CD4-positive, alpha-beta T cell treated with Interleukin-15 for 4 hours (primary cell): ENCODE measurements around the gene DLG3.
"Not testable (repeated sequence)": the region's sequence is repeated elsewhere in the genome, so short reads cannot be mapped to it uniquely, and the experiment has no call there.

Source experiments
- DNase-seq: peaks from one replicate; pipeline ENCODE4 v3.0.0-alpha.2; 2020; ENCODE audit warnings: low spot score

DLG3 gene

GRCh38 chrX:70444326-70444945 is at the start of gene DLG3:
Gene DLG3, plus strand, starts transcription at chrX:70444835. Its CDS starts 367 bp downstream, at chrX:70445202.
- DNase-seq, result peak; percentile 24

- peak; percentile 37 for DNase-seq
Observed at GRCh38 chrX:70398899-70399298, 45.7 kb upstream of the DLG3 start.

GRCh38 chrX:70400181-70400580 is 44.5 kb upstream of the DLG3 start:
- DNase-seq, result not testable (repeated sequence)

- no peak for DNase-seq
Observed at GRCh38 chrX:70402721-70403120, 41.9 kb upstream of the DLG3 start.

GRCh38 chrX:70405003-70405402 is 39.6 kb upstream of the DLG3 start:
- no peak for DNase-seq

GRCh38 chrX:70410921-70411320 is 33.7 kb upstream of the DLG3 start:
- DNase-seq, result no peak

GRCh38 chrX:70411475-70411874 is 33.2 kb upstream of the DLG3 start:
- DNase-seq, result no peak

- no peak for DNase-seq
Observed at GRCh38 chrX:70421618-70422017, 23.0 kb upstream of the DLG3 start.

GRCh38 chrX:70422851-70423341 is 21.7 kb upstream of the DLG3 start, which contains the start of gene GDPD2:
Gene GDPD2, plus strand, starts transcription at chrX:70423314. Its CDS starts 1,671 bp downstream, at chrX:70424985.
- DNase-seq, result no peak

- DNase-seq, result no peak
Observed at GRCh38 chrX:70423936-70424675, 20.5 kb upstream of the DLG3 start.

GRCh38 chrX:70424801-70425200 is 19.8 kb upstream of the DLG3 start:
- DNase-seq, result no peak

- no peak for DNase-seq
Observed at GRCh38 chrX:70426286-70427278, 18.1 kb upstream of the DLG3 start.

- no peak for DNase-seq
Observed at GRCh38 chrX:70427365-70427764, 17.3 kb upstream of the DLG3 start.

- no peak for DNase-seq
Observed at GRCh38 chrX:70429759-70430158, 14.9 kb upstream of the DLG3 start.

GRCh38 chrX:70432936-70433847 is 11.4 kb upstream of the DLG3 start:
- no peak for DNase-seq

- DNase-seq, result peak; percentile 72
Observed at GRCh38 chrX:70433848-70434351, 10.7 kb upstream of the DLG3 start.

- DNase-seq, result peak; percentile 64
Observed at GRCh38 chrX:70434352-70434866, 10.2 kb upstream of the DLG3 start.

GRCh38 chrX:70434914-70435586 is 9.6 kb upstream of the DLG3 start:
- DNase-seq, result peak; percentile 18

- DNase-seq, result no peak
Observed at GRCh38 chrX:70436343-70436742, 8.3 kb upstream of the DLG3 start.

- no peak for DNase-seq
Observed at GRCh38 chrX:70437011-70437410, 7.6 kb upstream of the DLG3 start.
